Measurements from ENCODE around the gene TOPAZ1. TPM values are rescaled to one million over a fixed set of nuclear protein-coding genes. Genes with fewer than 3 reads are reported as not detected.

The TOPAZ1 gene
- total RNA-seq, 4 donors from 2014 or later, result not detected

- DNase-seq (ENCODE audit: extremely low spot score), result no peak
- TF ChIP-seq EP300 (IDR thresholded peaks at IDR 0.05), result no peak
- TF ChIP-seq, protein P1, sequence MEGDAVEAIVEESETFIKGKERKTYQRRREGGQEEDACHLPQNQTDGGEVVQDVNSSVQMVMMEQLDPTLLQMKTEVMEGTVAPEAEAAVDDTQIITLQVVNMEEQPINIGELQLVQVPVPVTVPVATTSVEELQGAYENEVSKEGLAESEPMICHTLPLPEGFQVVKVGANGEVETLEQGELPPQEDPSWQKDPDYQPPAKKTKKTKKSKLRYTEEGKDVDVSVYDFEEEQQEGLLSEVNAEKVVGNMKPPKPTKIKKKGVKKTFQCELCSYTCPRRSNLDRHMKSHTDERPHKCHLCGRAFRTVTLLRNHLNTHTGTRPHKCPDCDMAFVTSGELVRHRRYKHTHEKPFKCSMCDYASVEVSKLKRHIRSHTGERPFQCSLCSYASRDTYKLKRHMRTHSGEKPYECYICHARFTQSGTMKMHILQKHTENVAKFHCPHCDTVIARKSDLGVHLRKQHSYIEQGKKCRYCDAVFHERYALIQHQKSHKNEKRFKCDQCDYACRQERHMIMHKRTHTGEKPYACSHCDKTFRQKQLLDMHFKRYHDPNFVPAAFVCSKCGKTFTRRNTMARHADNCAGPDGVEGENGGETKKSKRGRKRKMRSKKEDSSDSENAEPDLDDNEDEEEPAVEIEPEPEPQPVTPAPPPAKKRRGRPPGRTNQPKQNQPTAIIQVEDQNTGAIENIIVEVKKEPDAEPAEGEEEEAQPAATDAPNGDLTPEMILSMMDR (IDR thresholded peaks at IDR 0.05), result no peak
- no peak for TF ChIP-seq POLR2A (IDR thresholded peaks at IDR 0.05; ENCODE audit: low read depth)
- no peak for TF ChIP-seq POLR2AphosphoS5 (IDR thresholded peaks at IDR 0.05)
- H3K4me1 ChIP-seq, result peaks cover 0 to 12% (median 4%) of the 10 kb centered on the region in 4 donors
- intact Hi-C loops (cut with DNase I), result no loop called here
- no peak overlapping the region for H3K27ac ChIP-seq (replicated peaks in 1 of 4)
- peaks cover 0 to 13% (median 0%) of the 10 kb centered on the region in 4 donors for H3K27me3 ChIP-seq
- no peaks in the 10 kb centered on the region for H3K9me3 ChIP-seq
- H3K36me3 ChIP-seq, result no peaks in the 10 kb centered on the region
- 50% methylated on average over 2 of the region's 2 CpGs for WGBS
- no peak overlapping the region for H3K4me3 ChIP-seq
Observed at GRCh38 chr3:44238889-44239288, 2.8 kb upstream of the TOPAZ1 start.

- no peak for DNase-seq (ENCODE audit: extremely low spot score)
- intact Hi-C loops (cut with DNase I), result no loop called here
- Histone ChIP-seq H3K4me1 (peaks cover 0 to 12% (median 4%) of the 10 kb centered on the region in 4 donors), H3K4me3 (no peak overlapping the region), H3K27me3 (peaks cover 0 to 13% (median 0%) of the 10 kb centered on the region in 4 donors), H3K27ac (replicated peaks in 1 of 4) (no peak overlapping the region), H3K9me3 (no peaks in the 10 kb centered on the region), H3K36me3 (no peaks in the 10 kb centered on the region)
- WGBS, result 80% methylated on average over 1 of the region's 1 CpG
- TF ChIP-seq POLR2A (IDR thresholded peaks at IDR 0.05; ENCODE audit: low read depth) (no peak), POLR2AphosphoS5 (IDR thresholded peaks at IDR 0.05) (no peak), EP300 (IDR thresholded peaks at IDR 0.05) (no peak)
- TF ChIP-seq, protein P1 (IDR thresholded peaks at IDR 0.05), result no peak
Observed at GRCh38 chr3:44240061-44240460, 1.6 kb upstream of the TOPAZ1 start.

DNA sequence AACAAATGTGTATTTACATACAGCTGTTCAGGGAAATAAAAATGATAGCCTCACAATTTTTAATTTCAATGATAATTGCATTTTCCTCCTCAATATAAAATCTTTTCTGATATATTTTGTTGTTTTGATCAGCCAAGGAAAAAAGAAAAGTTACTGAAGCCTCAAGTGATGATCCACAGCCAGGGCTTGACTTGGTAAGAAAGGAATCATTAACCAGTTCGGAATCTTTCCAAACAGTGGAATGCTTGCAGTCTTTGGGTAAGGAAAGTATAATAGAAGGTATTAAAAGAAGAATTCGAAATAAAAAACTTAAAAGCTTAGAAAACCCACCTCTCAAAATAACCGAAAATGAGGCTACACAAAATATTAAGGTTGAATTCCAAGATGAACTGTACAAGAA lies 1.0 kb downstream of the TOPAZ1 start:
- no peak for DNase-seq (ENCODE audit: extremely low spot score)
- H3K4me1 ChIP-seq, result no peaks in the 10 kb centered on the region
- intact Hi-C loops (cut with DNase I), result no loop called here
- peaks cover 0 to 9% (median 5%) of the 10 kb centered on the region in 4 donors for H3K9me3 ChIP-seq
- H3K27ac ChIP-seq (replicated peaks in 1 of 4), result no peak overlapping the region
- H3K27me3 ChIP-seq, result peaks cover 0 to 13% (median 0%) of the 10 kb centered on the region in 4 donors
- TF ChIP-seq POLR2AphosphoS5 (IDR thresholded peaks at IDR 0.05), result no peak
- TF ChIP-seq, protein P1 (IDR thresholded peaks at IDR 0.05), result no peak
- TF ChIP-seq POLR2A (IDR thresholded peaks at IDR 0.05; ENCODE audit: low read depth), result no peak
- TF ChIP-seq EP300 (IDR thresholded peaks at IDR 0.05), result no peak
- H3K36me3 ChIP-seq, result no peaks in the 10 kb centered on the region
- no peak overlapping the region for H3K4me3 ChIP-seq
- WGBS, result 88% methylated on average over 3 of the region's 3 CpGs

GRCh38 chr3:44248152-44248551 lies 6.5 kb downstream of the TOPAZ1 start:
- no peaks in the 10 kb centered on the region for H3K27me3 ChIP-seq
- H3K27ac ChIP-seq (replicated peaks in 1 of 4), result no peak overlapping the region
- no peaks in the 10 kb centered on the region for H3K36me3 ChIP-seq
- H3K4me1 ChIP-seq, result no peaks in the 10 kb centered on the region
- no peak overlapping the region for H3K4me3 ChIP-seq
- peaks cover 0 to 27% (median 15%) of the 10 kb centered on the region in 4 donors for H3K9me3 ChIP-seq
- WGBS, result 78% methylated on average over 1 of the region's 1 CpG
- no peak for DNase-seq (ENCODE audit: extremely low spot score)
- no peak for TF ChIP-seq POLR2AphosphoS5 (IDR thresholded peaks at IDR 0.05)
- TF ChIP-seq POLR2A (IDR thresholded peaks at IDR 0.05; ENCODE audit: low read depth), result no peak
- TF ChIP-seq EP300 (IDR thresholded peaks at IDR 0.05), result no peak
- TF ChIP-seq, protein P1 (IDR thresholded peaks at IDR 0.05), result no peak
- intact Hi-C loops (cut with DNase I), result no loop called here

Data from esophagus muscularis mucosa (tissue), 4 donors.